Measurements from ENCODE around the gene SARM1. TPM values are rescaled to one million over a fixed set of nuclear protein-coding genes. Genes with fewer than 3 reads are reported as not detected.
A peak's percentile ranks its signal among the peaks of the same experiment; 100 is the strongest.
"Not testable (repeated sequence)": the region's sequence is repeated elsewhere in the genome, so short reads cannot be mapped to it uniquely, and the experiment has no call there.

Gene SARM1
- total and polyA plus RNA-seq, 9 donors, result 3.3 to 7.3 (median 5.5) TPM

- H3K4me3 ChIP-seq (ENCODE audit: low read length), result no peak overlapping the region
Measured at GRCh38 chr17:28415886-28416285, 44.4 kb downstream of the SARM1 start.

GRCh38 chr17:28416703-28417311 is 45.3 kb downstream of the SARM1 start:
- Histone ChIP-seq H3K9me3 (replicated peaks; ENCODE audit: control insufficient read depth, low read depth, low read length) (no peaks in the 10 kb centered on the region), H3K27ac (ENCODE audit: low read length) (no peak overlapping the region), H3K36me3 (ENCODE audit: control insufficient read depth, insufficient read depth, low read length) (no peaks in the 10 kb centered on the region), H3K4me3 (ENCODE audit: low read length) (no peak overlapping the region), H3K4me1 (ENCODE audit: control insufficient read depth, insufficient read depth, low read length) (no peaks in the 10 kb centered on the region), H3K27me3 (ENCODE audit: control insufficient read depth, insufficient read depth, low read length) (peaks cover 16% of the 10 kb centered on the region)
- DNase-seq, result no peak
- 21% methylated on average over 3 of the region's 13 CpGs for WGBS (ENCODE audit: insufficient coverage)

More at GRCh38 chr17:28415886-28416285, 44.4 kb downstream of the SARM1 start:
- Histone ChIP-seq H3K4me1 (ENCODE audit: control insufficient read depth, insufficient read depth, low read length) (no peaks in the 10 kb centered on the region), H3K27ac (ENCODE audit: low read length) (no peak overlapping the region), H3K27me3 (ENCODE audit: control insufficient read depth, insufficient read depth, low read length) (peaks cover 17% of the 10 kb centered on the region), H3K36me3 (ENCODE audit: control insufficient read depth, insufficient read depth, low read length) (no peaks in the 10 kb centered on the region), H3K9me3 (replicated peaks; ENCODE audit: control insufficient read depth, low read depth, low read length) (no peaks in the 10 kb centered on the region)
- DNase-seq, result no peak
- 86% methylated on average over 3 of the region's 3 CpGs for whole genome bisulfite sequencing (ENCODE audit: insufficient coverage)

GRCh38 chr17:28421787-28422305 is 50.4 kb downstream of the SARM1 start:
- no peak overlapping the region for H3K27ac ChIP-seq (ENCODE audit: low read length)
- H3K36me3 ChIP-seq (ENCODE audit: control insufficient read depth, insufficient read depth, low read length), result no peaks in the 10 kb centered on the region
- no peak for DNase-seq
- 100% methylated on average over 1 of the region's 7 CpGs for WGBS (ENCODE audit: insufficient coverage)
- H3K27me3 ChIP-seq (ENCODE audit: control insufficient read depth, insufficient read depth, low read length), result no peaks in the 10 kb centered on the region
- no peaks in the 10 kb centered on the region for H3K4me1 ChIP-seq (ENCODE audit: control insufficient read depth, insufficient read depth, low read length)
- no peak overlapping the region for H3K4me3 ChIP-seq (ENCODE audit: low read length)
- H3K9me3 ChIP-seq (replicated peaks; ENCODE audit: control insufficient read depth, low read depth, low read length), result no peaks in the 10 kb centered on the region

- H3K4me3 ChIP-seq (ENCODE audit: low read length), result no peak overlapping the region
- H3K4me1 ChIP-seq (ENCODE audit: control insufficient read depth, insufficient read depth, low read length), result no peaks in the 10 kb centered on the region
- H3K27me3 ChIP-seq (ENCODE audit: control insufficient read depth, insufficient read depth, low read length), result no peaks in the 10 kb centered on the region
- no peaks in the 10 kb centered on the region for H3K36me3 ChIP-seq (ENCODE audit: control insufficient read depth, insufficient read depth, low read length)
- no peak overlapping the region for H3K27ac ChIP-seq (ENCODE audit: low read length)
- 80% methylated on average over 12 of the region's 13 CpGs for WGBS (ENCODE audit: insufficient coverage)
- no peaks in the 10 kb centered on the region for H3K9me3 ChIP-seq (replicated peaks; ENCODE audit: control insufficient read depth, low read depth, low read length)
- no peak for DNase-seq
Measured at GRCh38 chr17:28425206-28425605, 53.7 kb downstream of the SARM1 start.

GRCh38 chr17:28426081-28426519 is 54.6 kb downstream of the SARM1 start:
- H3K36me3 ChIP-seq (ENCODE audit: control insufficient read depth, insufficient read depth, low read length), result no peaks in the 10 kb centered on the region
- no peak overlapping the region for H3K4me3 ChIP-seq (ENCODE audit: low read length)
- H3K9me3 ChIP-seq (replicated peaks; ENCODE audit: control insufficient read depth, low read depth, low read length), result no peaks in the 10 kb centered on the region
- 72% methylated on average over 9 of the region's 9 CpGs for WGBS (ENCODE audit: insufficient coverage)
- no peak overlapping the region for H3K27ac ChIP-seq (ENCODE audit: low read length)
- no peaks in the 10 kb centered on the region for H3K4me1 ChIP-seq (ENCODE audit: control insufficient read depth, insufficient read depth, low read length)
- DNase-seq, result no peak
- H3K27me3 ChIP-seq (ENCODE audit: control insufficient read depth, insufficient read depth, low read length), result no peaks in the 10 kb centered on the region

- no peaks in the 10 kb centered on the region for H3K4me1 ChIP-seq (ENCODE audit: control insufficient read depth, insufficient read depth, low read length)
- DNase-seq, result no peak
- H3K36me3 ChIP-seq (ENCODE audit: control insufficient read depth, insufficient read depth, low read length), result no peaks in the 10 kb centered on the region
- WGBS (ENCODE audit: insufficient coverage), result no CpG with 5 or more reads among the region's 5 CpGs
- no peaks in the 10 kb centered on the region for H3K27me3 ChIP-seq (ENCODE audit: control insufficient read depth, insufficient read depth, low read length)
- H3K4me3 ChIP-seq (ENCODE audit: low read length), result no peak overlapping the region
- H3K27ac ChIP-seq (ENCODE audit: low read length), result no peak overlapping the region
- H3K9me3 ChIP-seq (replicated peaks; ENCODE audit: control insufficient read depth, low read depth, low read length), result no peaks in the 10 kb centered on the region
Measured at GRCh38 chr17:28427371-28427770, 55.9 kb downstream of the SARM1 start.

- H3K27me3 ChIP-seq (ENCODE audit: control insufficient read depth, insufficient read depth, low read length); H3K36me3 ChIP-seq (ENCODE audit: control insufficient read depth, insufficient read depth, low read length); H3K4me3 ChIP-seq (ENCODE audit: low read length); H3K9me3 ChIP-seq (replicated peaks; ENCODE audit: control insufficient read depth, low read depth, low read length); DNase-seq; H3K27ac ChIP-seq (ENCODE audit: low read length); H3K4me1 ChIP-seq (ENCODE audit: control insufficient read depth, insufficient read depth, low read length): not testable (repeated sequence)
- WGBS (ENCODE audit: insufficient coverage), result no CpG with 5 or more reads among the region's 4 CpGs
Measured at GRCh38 chr17:28427982-28428381, 56.5 kb downstream of the SARM1 start.

GRCh38 chr17:28433721-28434120 is 62.2 kb downstream of the SARM1 start:
- no CpG with 5 or more reads among the region's 1 CpG for WGBS (ENCODE audit: insufficient coverage)
- no peaks in the 10 kb centered on the region for H3K9me3 ChIP-seq (replicated peaks; ENCODE audit: control insufficient read depth, low read depth, low read length)
- no peaks in the 10 kb centered on the region for H3K4me1 ChIP-seq (ENCODE audit: control insufficient read depth, insufficient read depth, low read length)
- H3K4me3 ChIP-seq (ENCODE audit: low read length), result no peak overlapping the region
- no peaks in the 10 kb centered on the region for H3K27me3 ChIP-seq (ENCODE audit: control insufficient read depth, insufficient read depth, low read length)
- H3K27ac ChIP-seq (ENCODE audit: low read length), result no peak overlapping the region
- no peaks in the 10 kb centered on the region for H3K36me3 ChIP-seq (ENCODE audit: control insufficient read depth, insufficient read depth, low read length)
- no peak for DNase-seq

- not testable (repeated sequence) for H3K27me3 ChIP-seq (ENCODE audit: control insufficient read depth, insufficient read depth, low read length); H3K36me3 ChIP-seq (ENCODE audit: control insufficient read depth, insufficient read depth, low read length); H3K27ac ChIP-seq (ENCODE audit: low read length); H3K9me3 ChIP-seq (replicated peaks; ENCODE audit: control insufficient read depth, low read depth, low read length); H3K4me3 ChIP-seq (ENCODE audit: low read length); H3K4me1 ChIP-seq (ENCODE audit: control insufficient read depth, insufficient read depth, low read length); DNase-seq
- no CpG with 5 or more reads among the region's 8 CpGs for WGBS (ENCODE audit: insufficient coverage)
Measured at GRCh38 chr17:28434326-28434725, 62.8 kb downstream of the SARM1 start.

- Histone ChIP-seq H3K27me3 (ENCODE audit: control insufficient read depth, insufficient read depth, low read length) (no peaks in the 10 kb centered on the region), H3K36me3 (ENCODE audit: control insufficient read depth, insufficient read depth, low read length) (no peaks in the 10 kb centered on the region), H3K4me3 (ENCODE audit: low read length) (no peak overlapping the region), H3K9me3 (replicated peaks; ENCODE audit: control insufficient read depth, low read depth, low read length) (no peaks in the 10 kb centered on the region), H3K27ac (ENCODE audit: low read length) (no peak overlapping the region), H3K4me1 (ENCODE audit: control insufficient read depth, insufficient read depth, low read length) (no peaks in the 10 kb centered on the region)
- peak; percentile 22 for DNase-seq
- WGBS (ENCODE audit: insufficient coverage), result 82% methylated on average over 7 of the region's 9 CpGs
Measured at GRCh38 chr17:28443901-28444638, 72.6 kb downstream of the SARM1 start.

All from muscle of leg (tissue), 11 donors.